Gastroesophageal sphincter (tissue), 4 donors: ENCODE results near the gene GRID2. TPM values are rescaled to one million over a fixed set of nuclear protein-coding genes. Genes with fewer than 3 reads are reported as not detected.

Experiments used
- ATAC-seq: fragments of 150-250 bp; one replicate; pipeline ENCODE4 v1.9.1; 2016; ENCODE audit warnings: mild to moderate bottlenecking, moderate library complexity
- H3K27ac ChIP-seq, 4 donors: fragments of 200-600 bp; sonication (generic) in 3 of 4; 1 replicate in 3 of 4; 2 replicates in 1 of 4; pipeline ENCODE4 v1.5.1; 2016 to 2019
- H3K27me3 ChIP-seq: fragments of 200-600 bp; sonication (generic); one replicate; pipeline ENCODE4 v1.5.1; 2019
- H3K36me3 ChIP-seq, 2 donors: fragments of 200-600 bp; sonication (generic); one replicate each; pipeline ENCODE4 v1.5.1; 2019; ENCODE audit warnings: control low read depth in 1 of 2
- H3K4me1 ChIP-seq, 3 donors: fragments of 200-600 bp; sonication (generic); 1 replicate in 2 of 3; 2 replicates in 1 of 3; pipeline ENCODE4 v1.5.1; 2016 to 2019; ENCODE audit warnings: control low read depth in 2 of 3
- H3K4me3 ChIP-seq, 2 donors: fragments of 200-600 bp; sonication (generic); one replicate each; pipeline ENCODE4 v1.5.1; 2019; ENCODE audit warnings: mild to moderate bottlenecking in 1 of 2, moderate library complexity in 1 of 2
- H3K9me3 ChIP-seq, 3 donors: fragments of 200-600 bp; sonication (generic); one replicate each; pipeline ENCODE4 v1.5.1; 2017 to 2019; ENCODE audit warnings: control low read depth in 2 of 3
- CTCF ChIP-seq, 4 experiments: fragments of 200-600 bp in 2 of 4; fragments of 450-650 bp in 2 of 4; sonication (generic) in 1 of 4; IDR thresholded peaks; one replicate each; pipeline ENCODE4 v1.5.1; 2017 to 2019; ENCODE audit warnings: antibody characterized with exemption in 4 of 4, mild to moderate bottlenecking in 2 of 4, moderate library complexity in 2 of 4
- EP300 ChIP-seq: sonication (generic); formaldehyde crosslinking; IDR thresholded peaks from one replicate; pipeline ENCODE4 v1.6.1; 2017; ENCODE audit warnings: antibody characterized with exemption, mild to moderate bottlenecking
- POLR2A ChIP-seq, 2 donors: fragments of 450-650 bp; IDR thresholded peaks; one replicate each; pipeline ENCODE4 v1.6.1; 2017; ENCODE audit warnings: antibody characterized with exemption in 2 of 2, mild to moderate bottlenecking in 2 of 2, moderate library complexity in 1 of 2
- POLR2AphosphoS5 ChIP-seq: sonication (generic); formaldehyde crosslinking; IDR thresholded peaks from one replicate; pipeline ENCODE4 v1.6.1; 2017; ENCODE audit warnings: antibody characterized with exemption
- WGBS, 2 donors: methylation state at CpG; one replicate each; pipeline ENCODE4 v1.1.5; 2018; ENCODE audit warnings: low coverage in 1 of 2; 5-methylcytosine and 5-hydroxymethylcytosine counted together
- total RNA-seq, 4 donors: library from RNA; depleted of rRNA; stranded (reverse); fragments of >200 nt; gene quantifications; one replicate each; pipeline ENCODE4 v1.1.0, GENCODE V29; 2016

The GRID2 gene
- total RNA-seq, 4 donors from 2014 or later, result 0.81 TPM; not detected in 3

GRCh38 chr4:92862509-92862908 is 558.7 kb downstream of the GRID2 start:
- ATAC-seq, result no peak
- TF ChIP-seq POLR2AphosphoS5 (no peak), EP300 (no peak), CTCF (IDR thresholded peaks at IDR 0.05) (no peak), POLR2A (IDR thresholded peaks at IDR 0.05) (no peak)
- H3K4me1 ChIP-seq, result no peaks in the 10 kb centered on the region
- H3K9me3 ChIP-seq, result no peaks in the 10 kb centered on the region
- no peak overlapping the region for H3K4me3 ChIP-seq
- H3K36me3 ChIP-seq, result no peaks in the 10 kb centered on the region
- no peak overlapping the region for H3K27ac ChIP-seq
- no peaks in the 10 kb centered on the region for H3K27me3 ChIP-seq

GRCh38 chr4:92864096-92864495 is 560.3 kb downstream of the GRID2 start:
- Histone ChIP-seq H3K27me3 (no peaks in the 10 kb centered on the region), H3K4me3 (no peak overlapping the region), H3K27ac (no peak overlapping the region), H3K9me3 (no peaks in the 10 kb centered on the region), H3K36me3 (no peaks in the 10 kb centered on the region), H3K4me1 (no peaks in the 10 kb centered on the region)
- WGBS, 2 donors, result 33 to 80% methylated on average over 1 of the region's 1 CpG
- ATAC-seq, result no peak
- no peak for TF ChIP-seq CTCF (IDR thresholded peaks at IDR 0.05)
- TF ChIP-seq EP300, result no peak
- no peak for TF ChIP-seq POLR2A (IDR thresholded peaks at IDR 0.05)
- TF ChIP-seq POLR2AphosphoS5, result no peak

GRCh38 chr4:92872604-92873003 is 568.8 kb downstream of the GRID2 start:
- Histone ChIP-seq H3K4me3 (no peak overlapping the region), H3K27ac (no peak overlapping the region), H3K4me1 (no peaks in the 10 kb centered on the region), H3K27me3 (no peaks in the 10 kb centered on the region), H3K9me3 (no peaks in the 10 kb centered on the region), H3K36me3 (no peaks in the 10 kb centered on the region)
- no peak for TF ChIP-seq EP300
- TF ChIP-seq POLR2A (IDR thresholded peaks at IDR 0.05), result no peak
- no peak for TF ChIP-seq CTCF (IDR thresholded peaks at IDR 0.05)
- TF ChIP-seq POLR2AphosphoS5, result no peak
- ATAC-seq, result no peak
- WGBS, 2 donors, result 91 to 100% methylated on average over 1 of the region's 1 CpG

- TF ChIP-seq EP300 (no peak), POLR2AphosphoS5 (no peak), CTCF (IDR thresholded peaks at IDR 0.05) (no peak), POLR2A (IDR thresholded peaks at IDR 0.05) (no peak)
- 20 to 23% methylated on average over 1 of the region's 1 CpG for WGBS, 2 donors
Measured at GRCh38 chr4:92885632-92886031, 581.9 kb downstream of the GRID2 start.

GRCh38 chr4:92952426-92952825 is 648.7 kb downstream of the GRID2 start:
- no peak for ATAC-seq
- Histone ChIP-seq H3K27me3 (no peaks in the 10 kb centered on the region), H3K4me3 (no peak overlapping the region), H3K9me3 (no peaks in the 10 kb centered on the region), H3K36me3 (no peaks in the 10 kb centered on the region), H3K4me1 (no peaks in the 10 kb centered on the region), H3K27ac (no peak overlapping the region)
- WGBS, 2 donors, result 88 to 90% methylated on average over 2 of the region's 2 CpGs
- TF ChIP-seq EP300 (no peak), POLR2AphosphoS5 (no peak), CTCF (IDR thresholded peaks at IDR 0.05) (no peak), POLR2A (IDR thresholded peaks at IDR 0.05) (no peak)

More at GRCh38 chr4:92885632-92886031, 581.9 kb downstream of the GRID2 start:
- Histone ChIP-seq H3K4me3 (no peak overlapping the region), H3K27ac (no peak overlapping the region), H3K36me3 (no peaks in the 10 kb centered on the region), H3K9me3 (peaks cover 0 to 7% (median 0%) of the 10 kb centered on the region in 3 donors), H3K4me1 (no peaks in the 10 kb centered on the region), H3K27me3 (no peaks in the 10 kb centered on the region)
- no peak for ATAC-seq
